HG03457 (cell line): Measurements from ENCODE around the gene AFF2.
A peak's percentile ranks its signal among the peaks of the same experiment; 100 is the strongest.

ENCODE experiments used
- ATAC-seq: cut with Tn5 transposase; IDR thresholded peaks from one replicate; pipeline ENCODE4 v1.9.1; 2021; ENCODE audit warnings: moderate number of reproducible peaks; ENCODE audit not compliant: unreplicated experiment

Gene AFF2

DNA sequence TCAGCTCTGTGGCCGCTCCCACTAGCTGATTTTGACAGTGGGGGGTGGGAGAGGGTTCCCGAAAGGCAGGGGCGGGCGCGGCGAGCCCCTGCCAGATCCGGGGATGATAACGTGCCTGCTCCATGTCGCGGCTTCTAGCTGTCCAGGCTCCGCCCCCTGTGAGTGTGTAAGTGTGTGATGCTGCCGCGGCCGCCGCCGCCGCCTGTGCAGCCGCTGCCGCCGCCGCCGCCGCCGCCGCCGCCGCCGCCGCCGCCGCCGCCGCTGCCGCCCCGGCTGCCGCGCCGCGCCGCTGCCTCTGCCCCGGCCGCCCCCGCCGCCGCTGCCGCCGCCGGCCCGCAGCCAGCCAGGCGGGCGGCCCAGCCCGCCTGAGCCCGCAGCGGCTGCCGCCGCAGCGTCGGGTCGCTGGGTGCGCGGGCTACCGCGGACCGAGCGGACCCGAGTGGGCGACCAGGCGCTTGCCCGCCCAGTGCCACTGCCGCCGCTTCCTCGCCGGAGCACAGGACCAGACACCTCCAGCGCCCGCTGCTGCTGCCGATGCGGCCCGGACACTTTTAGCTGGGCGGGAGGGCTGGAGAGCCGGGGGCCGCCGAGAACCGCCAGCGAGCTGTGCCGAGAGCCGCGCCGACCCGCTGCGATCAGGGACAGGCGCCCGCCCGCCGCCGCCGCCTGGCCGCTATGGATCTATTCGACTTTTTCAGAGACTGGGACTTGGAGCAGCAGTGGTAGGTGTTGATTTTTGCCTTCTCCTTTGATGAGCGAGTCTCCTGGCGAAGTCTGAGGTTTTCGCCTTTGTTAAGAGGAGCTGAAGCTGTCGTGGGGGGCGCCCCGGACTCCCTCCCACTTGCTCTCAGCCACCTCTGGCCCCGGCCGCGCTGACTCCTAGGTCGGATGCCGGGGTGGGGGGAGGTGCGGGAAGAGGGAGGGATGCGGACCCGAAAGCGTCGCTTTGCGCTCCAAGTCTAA is at the start of gene AFF2:
Gene AFF2, plus strand, starts transcription at position 195 of the 963 bp plus-strand sequence. Its CDS starts 481 bp downstream, at position 676.
- no peak for ATAC-seq

DNA sequence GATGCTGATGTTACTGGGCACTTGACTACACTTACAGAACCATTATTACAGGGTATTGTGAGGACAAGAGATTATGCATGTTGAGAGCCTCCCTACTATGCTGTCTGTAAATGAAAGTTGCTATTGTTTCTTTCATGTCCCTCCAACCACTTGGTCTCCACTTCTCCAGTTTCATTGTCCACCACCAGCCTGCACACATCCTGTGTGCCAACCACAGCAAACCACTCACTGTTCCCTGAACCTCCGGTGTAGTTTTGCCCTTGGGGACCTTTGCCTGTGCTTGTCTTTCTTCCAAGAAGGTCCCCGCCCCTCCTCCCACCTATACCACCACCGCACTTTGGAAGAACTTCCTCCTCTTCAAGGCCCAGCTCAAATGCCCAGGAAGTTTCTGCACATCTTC is 43.1 kb upstream of the AFF2 start:
- peak; percentile 54 for ATAC-seq

DNA sequence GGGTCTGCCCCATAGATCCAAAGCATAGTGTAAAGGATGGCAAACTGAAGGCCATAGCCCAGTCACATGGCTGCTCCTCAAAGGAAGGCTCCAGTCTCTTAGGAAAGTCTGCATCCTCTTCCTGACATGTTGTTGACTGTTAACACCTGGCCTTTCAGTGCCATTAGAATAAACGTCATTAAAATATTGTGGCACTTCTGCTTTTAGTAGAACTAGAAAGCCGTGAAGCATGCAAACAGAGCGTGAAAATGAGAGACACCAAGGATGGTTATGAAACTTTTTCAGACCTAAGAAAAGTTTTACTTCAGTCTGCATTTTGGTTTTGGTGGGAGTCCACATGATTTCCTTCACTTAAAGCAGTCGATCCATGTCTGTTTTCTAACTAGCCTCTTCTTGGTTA is 41.1 kb upstream of the AFF2 start:
- peak; percentile 89 for ATAC-seq

DNA sequence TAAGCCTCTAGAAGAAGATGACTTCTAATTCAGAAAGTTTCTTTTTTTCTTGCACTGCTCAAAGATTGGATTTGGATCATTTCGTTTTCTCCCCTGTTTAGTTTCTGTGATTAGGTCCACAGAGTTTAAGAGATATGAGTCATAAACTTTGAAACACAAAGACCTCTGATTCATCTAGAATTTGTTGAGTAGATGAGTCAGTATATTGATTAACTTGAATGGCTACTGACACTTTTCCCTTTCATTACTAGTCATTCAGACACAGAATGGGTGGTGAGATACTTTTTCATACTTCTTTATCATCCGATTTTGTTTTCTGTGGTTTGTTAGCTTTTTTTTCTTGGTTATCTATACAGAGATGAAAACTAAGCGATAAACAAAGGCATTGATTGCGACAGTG is 34.1 kb upstream of the AFF2 start:
- peak; percentile 89 for ATAC-seq

DNA sequence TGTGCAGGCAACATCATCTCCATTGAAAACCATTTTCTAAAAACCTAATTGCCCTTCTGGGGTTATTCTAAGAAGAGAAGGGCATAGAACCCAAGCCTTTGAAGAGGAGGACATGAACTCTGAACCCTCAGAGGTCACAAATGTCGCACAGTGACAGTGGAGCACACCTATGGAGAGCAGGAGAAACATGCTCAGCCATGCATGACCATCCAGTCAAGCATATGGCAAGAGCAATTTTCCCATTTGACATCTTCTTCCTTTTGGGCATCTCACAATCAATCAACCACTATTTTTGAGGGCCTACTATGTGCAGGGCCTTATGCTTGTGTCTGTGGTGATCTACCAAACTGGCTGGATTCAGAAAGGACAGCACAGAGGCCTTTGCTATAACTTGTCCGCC is 30.1 kb upstream of the AFF2 start:
- ATAC-seq: no peak

DNA sequence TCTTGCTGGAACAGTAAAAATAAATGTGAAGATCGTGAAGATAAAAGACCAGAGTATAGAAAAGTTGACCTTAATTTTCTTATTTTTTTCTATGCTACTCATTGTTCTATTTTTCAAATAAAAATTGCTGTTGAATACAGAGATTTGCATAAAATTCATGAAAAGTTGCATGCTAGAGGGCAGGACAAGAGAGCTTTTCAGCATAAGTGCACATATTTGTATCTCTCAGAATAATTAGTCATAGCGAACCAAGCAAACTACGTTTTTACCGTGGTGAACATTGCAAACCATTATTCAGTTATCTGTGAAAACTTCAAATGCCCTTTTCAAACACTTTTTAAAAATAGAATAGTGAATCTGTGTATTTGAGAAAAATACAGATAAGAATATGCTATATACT is 26.4 kb upstream of the AFF2 start:
- no peak for ATAC-seq

DNA sequence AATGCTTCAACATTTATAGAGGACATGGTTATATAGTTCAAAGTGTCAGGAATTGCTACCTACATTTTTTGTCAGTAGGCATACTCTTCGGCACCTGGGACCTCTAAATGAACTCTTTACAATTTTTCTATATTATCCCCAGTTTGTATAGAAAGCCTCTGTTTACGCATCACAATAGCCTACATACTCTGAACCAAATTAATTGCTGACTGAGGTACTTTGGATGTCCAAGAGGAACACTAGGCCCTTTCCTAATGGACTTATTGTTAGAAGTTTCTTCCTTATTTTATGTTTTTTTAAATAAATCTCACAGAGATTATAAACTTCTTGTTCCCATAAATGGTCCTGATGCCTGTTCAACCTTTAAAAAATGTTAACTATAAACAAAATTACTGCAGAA is 8.4 kb upstream of the AFF2 start:
- no peak for ATAC-seq

DNA sequence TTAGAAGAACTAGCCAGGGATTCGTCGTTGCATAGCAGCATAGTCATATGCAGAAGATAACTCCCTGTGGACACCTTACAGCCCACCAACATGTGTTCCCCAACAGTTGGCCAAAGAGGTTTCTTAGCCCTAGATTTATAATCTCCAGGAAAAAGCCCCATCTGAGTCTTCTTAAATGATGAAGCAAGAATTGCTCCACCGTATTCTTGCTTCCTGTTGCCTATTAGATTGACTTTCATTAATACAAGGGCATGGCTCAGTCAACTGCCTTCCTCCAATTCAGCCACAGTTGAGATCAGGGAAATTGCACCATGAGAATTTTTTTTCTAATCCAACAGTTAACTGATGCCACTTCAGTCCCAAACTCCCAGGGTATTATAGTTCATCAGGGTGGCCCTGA is 5.2 kb upstream of the AFF2 start:
- ATAC-seq: no peak

DNA sequence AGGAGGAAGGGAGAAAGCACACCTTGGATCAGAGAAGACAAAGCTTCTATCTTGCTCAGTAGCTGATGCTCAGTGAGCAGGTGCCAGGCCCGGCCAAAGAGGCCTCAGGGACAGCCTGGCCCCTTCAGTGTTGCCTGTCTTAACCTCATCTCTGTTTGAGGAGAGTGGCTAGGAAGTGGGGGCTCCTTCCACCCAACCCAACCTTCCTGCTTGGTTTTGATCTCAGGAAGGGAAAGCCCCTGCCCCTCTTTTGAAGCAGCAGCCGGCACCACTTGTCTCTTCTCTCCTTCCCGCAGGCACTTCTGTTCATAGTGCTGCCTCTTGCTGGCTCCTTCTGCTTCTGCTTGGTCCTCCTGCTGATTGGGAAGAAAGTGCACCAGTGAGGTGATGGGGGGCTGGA is 2.4 kb upstream of the AFF2 start:
- ATAC-seq: no peak

DNA sequence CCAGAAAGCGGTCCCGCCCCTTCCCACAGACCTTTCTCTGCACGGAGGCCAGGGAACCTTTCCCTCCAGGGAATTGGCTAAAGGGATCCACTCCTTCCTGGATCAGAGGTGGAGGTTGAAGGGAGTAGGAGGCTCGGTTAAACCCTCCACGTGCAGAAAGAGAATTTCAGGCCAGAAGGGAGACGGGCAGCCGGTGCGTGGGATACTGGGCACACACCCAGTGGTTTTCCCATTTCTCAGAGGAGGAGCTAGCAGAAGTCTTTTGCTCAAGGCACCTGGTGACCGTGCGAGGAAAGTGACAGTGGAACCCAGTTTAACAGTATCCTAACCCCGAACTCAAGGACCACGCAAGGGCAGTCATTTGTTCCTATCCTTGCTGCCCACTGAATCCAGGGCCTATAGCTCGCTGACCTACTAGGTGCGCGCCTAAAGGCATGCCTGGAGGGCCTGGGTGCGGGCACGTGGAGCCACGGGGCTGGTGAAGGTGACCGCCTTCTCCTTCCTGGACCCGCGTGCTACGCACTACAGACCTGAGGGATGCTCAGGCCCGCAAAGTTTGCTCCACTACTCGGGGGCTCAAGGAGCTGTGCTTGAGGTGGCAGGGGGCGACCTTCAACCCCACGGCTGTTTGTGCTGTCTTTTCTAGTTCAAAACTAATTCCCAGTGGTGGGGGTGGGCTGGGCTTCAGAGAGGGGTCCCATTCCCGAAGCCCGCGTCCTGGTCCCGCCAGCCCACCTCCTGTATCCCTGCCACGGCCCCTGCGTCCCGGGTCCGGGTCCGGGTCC is 587 bp upstream of the AFF2 start:
- no peak for ATAC-seq

DNA sequence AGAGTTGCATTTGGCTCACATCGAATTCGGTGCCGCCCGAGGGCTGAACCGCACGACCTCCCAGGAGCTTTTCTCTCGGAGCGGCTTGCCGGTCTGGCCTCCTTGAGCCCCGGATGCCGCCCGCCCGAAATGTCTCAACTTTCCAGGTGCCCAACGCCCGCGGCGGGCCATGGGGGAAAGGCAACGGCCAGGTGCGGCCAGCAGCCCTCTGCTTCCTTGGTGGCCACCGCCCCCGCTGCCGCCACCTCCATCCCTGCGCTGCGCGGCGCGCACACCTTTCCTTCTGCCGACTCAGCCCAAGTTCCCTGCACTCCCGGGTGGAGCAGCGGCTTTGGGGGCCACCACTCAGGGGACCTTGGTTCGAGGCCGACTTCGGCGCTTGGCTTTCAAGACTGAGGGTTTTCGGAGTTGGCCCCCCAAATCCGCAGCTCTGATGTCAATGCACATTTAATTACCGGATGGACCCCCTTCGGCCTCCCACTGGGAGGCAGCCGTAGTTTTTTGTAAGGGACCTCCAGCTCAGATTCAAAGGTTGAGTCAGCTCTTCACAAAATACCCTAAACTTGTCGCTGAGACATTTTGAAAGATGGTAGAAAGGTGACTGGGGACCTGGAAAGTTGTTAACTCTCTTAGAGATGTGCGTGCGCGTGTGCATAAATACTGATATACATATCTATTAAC is 1.1 kb downstream of the AFF2 start:
- no peak for ATAC-seq

DNA sequence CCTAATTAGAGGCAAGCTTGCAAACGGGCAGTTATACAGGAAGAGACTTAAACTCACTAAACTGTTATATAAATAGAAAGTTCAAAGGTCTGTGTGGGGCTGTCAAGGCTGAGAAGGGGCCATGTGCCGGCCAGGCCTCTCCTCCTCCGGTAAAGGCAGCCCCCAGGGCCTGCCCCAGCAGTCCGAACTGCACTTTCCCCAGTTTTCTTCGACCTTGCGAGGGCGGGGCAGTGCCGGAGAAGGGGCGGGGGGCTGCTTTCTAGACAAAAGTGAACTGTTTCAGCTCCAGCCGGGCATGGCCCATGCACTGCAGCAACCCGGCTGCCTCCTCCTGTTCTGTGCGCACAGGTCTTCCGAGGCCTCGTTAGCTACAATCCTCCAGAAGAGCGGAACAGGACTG is 4.1 kb downstream of the AFF2 start:
- ATAC-seq: no peak

DNA sequence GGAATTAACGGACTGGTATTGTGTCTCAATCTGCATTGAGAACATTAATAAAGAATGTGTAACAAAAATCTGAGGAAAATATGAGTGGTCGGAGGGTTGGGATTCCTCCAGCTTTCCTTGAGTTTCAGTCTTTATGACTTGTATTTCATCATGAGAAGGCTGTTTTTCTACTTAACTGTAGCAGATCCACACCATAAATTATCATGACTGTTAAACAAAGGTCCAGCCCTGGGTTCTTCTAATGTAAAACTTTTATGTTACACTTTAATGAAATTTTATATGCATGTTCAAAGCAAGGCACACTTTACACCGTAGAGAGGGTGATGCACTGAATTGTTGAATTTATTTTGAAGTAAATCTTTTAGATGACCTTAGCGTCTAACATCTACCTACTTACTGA is 7.0 kb downstream of the AFF2 start:
- ATAC-seq: no peak

DNA sequence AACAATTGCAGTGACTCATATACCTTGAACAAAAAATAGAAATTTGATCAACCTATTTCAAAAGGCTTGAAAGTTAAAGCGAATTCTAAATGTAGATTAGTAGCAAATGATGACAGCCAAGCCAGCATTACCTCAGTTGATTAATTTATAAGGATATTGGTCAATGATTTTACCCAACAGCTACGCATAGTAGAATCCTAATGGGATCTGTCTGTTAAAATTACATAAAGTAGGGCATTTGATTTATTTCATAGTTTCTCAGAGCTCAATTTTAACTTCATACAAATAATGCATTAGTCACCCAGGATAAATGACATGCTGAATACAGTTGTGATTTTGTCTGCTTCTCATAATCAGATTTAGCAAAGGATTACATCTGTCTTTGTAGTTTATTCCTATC is 12.0 kb downstream of the AFF2 start:
- no peak for ATAC-seq

DNA sequence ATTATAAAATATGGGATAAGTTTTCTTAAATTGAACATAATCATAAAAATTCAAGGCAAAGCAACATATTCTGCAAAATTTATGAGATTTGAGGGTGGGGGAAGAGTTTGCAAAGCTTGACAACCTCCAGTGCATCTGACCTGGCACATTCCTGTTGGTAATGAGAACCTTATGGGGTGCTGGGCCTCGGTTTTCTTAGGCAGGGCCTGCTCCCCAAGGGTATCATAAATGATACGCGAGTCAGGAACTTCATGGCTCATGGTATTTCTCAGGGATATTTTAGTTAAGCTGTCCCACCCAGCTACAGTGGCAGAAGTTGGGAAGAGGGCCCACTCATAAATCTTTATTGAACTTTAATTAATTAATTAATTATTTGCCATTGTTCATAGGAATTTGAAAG is 13.2 kb downstream of the AFF2 start:
- ATAC-seq: no peak

DNA sequence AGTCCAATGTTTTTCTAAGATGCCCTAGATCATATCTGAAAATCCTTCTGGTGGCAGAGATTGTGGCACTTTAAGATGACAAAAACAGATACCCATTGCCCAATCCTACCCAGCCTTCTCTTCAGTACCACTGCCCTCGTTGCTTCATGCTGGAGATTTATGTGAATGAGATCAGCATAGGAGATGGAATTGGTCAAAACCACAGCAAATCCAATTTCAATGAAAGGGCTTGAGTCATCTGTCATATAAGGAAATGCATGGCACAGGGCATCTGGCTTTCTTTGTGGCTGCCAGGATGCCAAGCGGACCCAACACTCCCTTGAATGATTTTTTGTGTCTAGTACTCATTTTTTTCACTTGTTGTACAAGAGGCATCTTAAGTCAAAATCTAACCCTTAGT is 16.8 kb downstream of the AFF2 start:
- no peak for ATAC-seq

DNA sequence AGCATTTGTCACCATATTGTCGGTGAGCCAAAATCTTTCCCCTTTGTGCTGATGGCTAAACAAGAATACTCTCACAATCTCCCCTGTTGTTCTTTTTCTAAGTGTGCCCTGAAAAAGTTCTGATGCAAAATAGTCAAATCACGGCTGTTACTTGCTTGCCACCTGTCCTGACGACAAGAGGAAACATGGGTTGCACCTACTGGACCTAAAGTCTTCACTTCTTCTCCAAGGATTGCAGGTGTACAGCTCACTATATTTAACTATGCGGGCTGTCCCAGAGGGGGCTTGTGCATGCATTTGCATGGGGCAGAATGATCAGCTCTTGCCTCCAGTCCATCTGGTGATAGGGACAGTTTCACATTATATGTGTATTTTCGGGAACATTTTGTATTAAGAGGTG is 21.6 kb downstream of the AFF2 start:
- ATAC-seq: no peak

DNA sequence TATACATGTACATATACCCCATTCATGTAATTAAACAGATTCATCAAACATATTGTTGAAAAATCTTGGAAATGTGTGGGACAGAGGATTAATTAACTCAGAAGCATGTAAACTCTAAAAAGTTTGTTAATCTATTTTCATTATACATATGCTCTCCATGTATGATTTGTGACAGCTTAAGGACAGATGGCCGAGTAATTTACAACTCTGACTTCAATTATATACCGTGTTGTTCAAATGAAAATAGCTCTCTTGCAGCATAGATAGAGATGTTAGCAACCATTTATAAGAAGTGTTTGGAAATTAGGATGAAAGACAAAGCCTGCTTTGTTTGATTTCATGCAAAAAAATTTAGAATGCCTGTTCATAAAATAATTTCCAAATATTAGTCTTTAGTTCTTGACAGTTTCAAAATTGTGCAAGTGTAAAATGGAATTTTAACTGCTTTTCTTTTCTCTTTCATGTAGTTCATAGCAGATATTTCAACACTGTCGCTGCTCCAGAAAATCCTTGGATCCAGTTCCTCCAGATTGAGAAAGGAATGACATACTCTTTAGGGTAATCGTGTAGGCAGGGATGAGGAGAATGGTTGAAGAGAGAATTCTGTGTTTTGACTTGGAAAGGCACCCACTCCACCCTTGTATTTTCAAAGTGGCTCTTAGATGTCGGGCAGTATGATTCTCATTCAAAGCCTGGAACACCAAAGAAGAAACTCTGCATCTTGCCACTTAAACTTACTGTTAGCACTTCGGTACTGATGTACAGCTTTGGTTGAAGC is 23.1 kb downstream of the AFF2 start:
- ATAC-seq: no peak

DNA sequence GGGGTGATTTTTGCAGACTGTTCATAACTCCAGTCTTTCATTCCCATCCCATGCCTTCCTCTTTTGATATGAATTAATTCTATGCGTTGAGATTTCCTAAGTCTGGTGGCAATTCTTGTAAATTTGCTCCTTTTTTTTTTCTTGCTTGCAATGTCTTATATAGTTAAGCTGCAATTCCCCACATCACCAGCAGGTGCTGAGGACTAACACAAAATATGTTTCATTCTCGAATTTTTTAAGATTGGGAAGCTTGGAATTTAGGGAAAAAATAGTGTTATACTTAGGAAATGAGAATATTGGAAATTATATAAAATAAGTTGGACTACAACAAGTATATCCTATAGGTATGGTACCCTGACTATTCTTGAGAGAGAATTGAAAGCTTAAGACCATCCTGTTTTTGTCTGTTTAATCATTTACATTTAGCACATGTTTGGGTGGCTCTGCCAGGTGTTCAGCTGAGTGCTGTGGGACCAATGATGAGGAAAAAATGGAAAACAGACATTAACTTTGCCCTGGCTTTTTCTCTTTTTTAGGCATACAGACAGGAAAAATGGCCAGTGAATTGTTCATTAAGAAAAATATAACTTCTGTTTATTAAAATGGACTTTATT is 30.2 kb downstream of the AFF2 start:
- no peak for ATAC-seq

DNA sequence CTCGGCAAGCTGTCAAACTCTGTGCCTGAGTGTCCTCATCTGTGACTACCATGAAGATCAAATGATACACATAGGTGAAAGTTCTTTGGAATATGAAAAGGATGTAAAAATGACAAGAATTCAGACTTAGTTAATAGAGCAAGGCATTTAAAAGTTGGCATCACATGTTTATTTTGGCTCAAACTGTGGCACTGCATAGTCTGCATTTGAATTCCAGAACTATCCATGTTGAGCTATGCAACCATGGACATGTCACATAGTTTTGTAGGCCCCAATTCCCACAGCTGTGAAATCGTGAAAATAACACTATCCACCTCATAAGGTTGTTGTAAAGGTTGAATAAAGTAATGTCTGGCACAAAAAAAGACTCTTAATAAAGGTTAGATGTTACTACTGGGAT is 33.9 kb downstream of the AFF2 start:
- no peak for ATAC-seq
